A673 (cell line): ENCODE measurements around the gene KRTAP21-2.

Experiments used
- CTCF ChIP-seq: fragments of 300-800, 200-600 bp; sonication (generic); conservative IDR thresholded peaks from 2 replicates; pipeline ENCODE4 v1.5.1; 2017; ENCODE audit warnings: low read depth, mild to moderate bottlenecking, antibody characterized with exemption, low read length, moderate library complexity, mixed read lengths
- EZH2 ChIP-seq: fragments of 200-600 bp; sonication (generic); IDR thresholded peaks from 2 replicates; pipeline ENCODE4 v1.6.1; 2017; ENCODE audit warnings: borderline replicate concordance, low read depth, mild to moderate bottlenecking, mixed read lengths, antibody characterized with exemption, low read length; ENCODE audit not compliant: poor library complexity, severe bottlenecking

- no peak for TF ChIP-seq CTCF
- TF ChIP-seq EZH2, result no peak
Measured at GRCh38 chr21:30719401-30719800, 27.7 kb downstream of the KRTAP21-2 start.
